OCI-LY1 (cell line): ENCODE data around the gene DCTN2.
A peak's percentile ranks its signal among the peaks of the same experiment; 100 is the strongest.

ENCODE experiments used
- H2AFZ ChIP-seq: fragments of 200-600 bp; sonication (generic), shearing (Covaris generic); 2 replicates; pipeline ENCODE4 v1.6.0; 2014; ENCODE audit warnings: antibody characterized with exemption, mild to moderate bottlenecking, low read length
- H3F3A ChIP-seq: fragments of 200-600 bp; sonication (generic), shearing (Covaris generic); 2 replicates; pipeline ENCODE4 v1.6.0; 2014; ENCODE audit warnings: mild to moderate bottlenecking, antibody characterized with exemption, low read length, moderate library complexity; ENCODE audit not compliant: insufficient read depth
- H3K27ac ChIP-seq: fragments of 200-600 bp; sonication (generic); 2 replicates; pipeline ENCODE4 v1.5.1; 2014; ENCODE audit warnings: low read length, mixed run types, mild to moderate bottlenecking, low read depth; ENCODE audit not compliant: poor library complexity, severe bottlenecking
- H3K27me3 ChIP-seq: fragments of 200-600 bp; sonication (generic); 2 replicates; pipeline ENCODE4 v1.6.0; 2014; ENCODE audit warnings: antibody characterized with exemption, mild to moderate bottlenecking, low read length, moderate library complexity; ENCODE audit not compliant: insufficient read depth
- H3K36me3 ChIP-seq: fragments of 200-600 bp; sonication (generic); 2 replicates; pipeline ENCODE4 v1.6.1; 2014; ENCODE audit warnings: mild to moderate bottlenecking, antibody characterized with exemption, low read length, moderate library complexity, mixed read lengths; ENCODE audit not compliant: insufficient read depth
- H3K4me1 ChIP-seq: fragments of 200-600 bp; sonication (generic); 2 replicates; pipeline ENCODE4 v1.5.1; 2014; ENCODE audit warnings: mild to moderate bottlenecking, low read length, moderate library complexity; ENCODE audit not compliant: insufficient read depth, severe bottlenecking
- H3K4me2 ChIP-seq: fragments of 200-600 bp; sonication (generic), shearing (Covaris generic); 2 replicates; pipeline ENCODE4 v1.6.1; 2014; ENCODE audit warnings: low read length
- H3K4me3 ChIP-seq: fragments of 200-600 bp; sonication (generic); 2 replicates; pipeline ENCODE4 v1.5.1; 2014; ENCODE audit warnings: low read length, low read depth, mild to moderate bottlenecking, mixed read lengths; ENCODE audit not compliant: poor library complexity, severe bottlenecking
- H3K79me2 ChIP-seq: fragments of 200-600 bp; shearing (Covaris generic); 2 replicates; pipeline ENCODE4 v1.6.1; 2016; ENCODE audit warnings: mixed run types, low read length, mixed read lengths; ENCODE audit not compliant: insufficient read depth
- H3K9ac ChIP-seq: fragments of 200-600 bp; sonication (generic), shearing (Covaris generic); 2 replicates; pipeline ENCODE4 v1.6.1; 2014; ENCODE audit warnings: mild to moderate bottlenecking, low read length, mixed read lengths
- H3K9me2 ChIP-seq: fragments of 200-600 bp; sonication (generic), shearing (Covaris generic); 2 replicates; pipeline ENCODE4 v1.6.1; 2014; ENCODE audit warnings: low read depth, mild to moderate bottlenecking, low read length, mixed read lengths
- H3K9me3 ChIP-seq: fragments of 200-600 bp; shearing (Covaris generic); 2 replicates; pipeline ENCODE4 v1.6.1; 2014; ENCODE audit warnings: low read length, mixed read lengths
- H4K20me1 ChIP-seq: fragments of 200-600 bp; sonication (generic), shearing (Covaris generic); 2 replicates; pipeline ENCODE4 v1.6.0; 2016; ENCODE audit warnings: mild to moderate bottlenecking, low read length; ENCODE audit not compliant: insufficient read depth
- EZH2 ChIP-seq: fragments of 200-600 bp; sonication (generic), shearing (Covaris generic); IDR thresholded peaks from 2 replicates; pipeline ENCODE4 v1.8.0; 2017; ENCODE audit warnings: borderline replicate concordance, mixed run types, mild to moderate bottlenecking, antibody characterized with exemption, low read length, moderate library complexity, mixed read lengths
- TF ChIP-seq, protein P1 (sequence below): fragments of 200-600 bp; sonication (generic), shearing (Covaris generic); IDR thresholded peaks from 2 replicates; pipeline ENCODE4 v1.5.1; 2017; ENCODE audit warnings: mild to moderate bottlenecking, antibody characterized with exemption, low read length, moderate library complexity, mixed read lengths

The DCTN2 gene

DNA sequence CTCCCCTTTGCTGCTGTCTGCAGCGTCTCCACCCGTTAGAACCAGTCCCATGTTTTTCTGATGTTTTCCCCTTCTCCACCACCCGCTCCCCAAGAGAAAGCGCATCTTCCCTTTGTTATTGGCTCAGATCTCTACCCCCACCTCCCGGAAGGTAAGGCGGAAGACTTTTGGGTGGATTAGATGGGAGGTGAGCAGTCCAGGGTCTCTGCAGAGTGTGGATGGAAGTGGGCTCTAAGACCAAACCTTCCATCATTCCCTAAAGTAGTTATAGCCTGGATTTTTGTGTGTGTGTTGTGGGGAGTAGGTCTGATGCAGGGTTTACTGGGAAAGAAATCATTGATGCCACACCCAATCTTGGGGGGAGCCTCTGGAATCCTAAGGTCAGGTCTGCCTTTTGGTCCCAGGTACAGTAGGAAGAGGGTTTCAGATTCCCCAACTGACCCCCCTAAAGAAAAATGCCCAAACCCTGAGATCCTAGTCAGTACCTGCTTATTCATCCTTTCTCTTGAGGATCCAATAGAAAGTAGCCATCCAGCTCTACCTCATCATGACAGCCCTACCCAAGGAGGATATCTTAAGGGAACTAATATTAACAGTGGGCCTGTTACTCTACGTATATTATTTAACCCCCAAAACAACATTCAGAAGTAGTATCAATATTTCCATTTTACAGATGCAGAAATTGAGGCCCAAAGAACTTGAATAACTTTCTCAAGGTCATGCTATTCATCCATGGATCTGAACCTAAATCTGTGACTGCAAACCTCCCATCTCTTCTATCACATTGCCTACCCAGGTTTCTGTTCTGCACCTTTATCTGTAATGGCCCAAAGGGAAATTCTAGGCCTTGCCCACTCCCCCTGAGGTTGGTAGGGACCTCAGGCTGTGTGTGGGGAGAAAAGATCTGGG, 3.9 kb upstream of the DCTN2 start:
- no peak overlapping the region for H3K4me3 ChIP-seq
- H3K27ac ChIP-seq, result no peak overlapping the region
- 0 out of 2 replicates have a peak, but pooled peaks cover 4% of the 10 kb centered on the region for H3K79me2 ChIP-seq
- H3K36me3 ChIP-seq, result 0 out of 2 replicates have a peak, but pooled peaks cover under 1% of the 10 kb centered on the region
- no peaks in the 10 kb centered on the region for H3F3A ChIP-seq
- no peaks in the 10 kb centered on the region for H3K9me3 ChIP-seq
- no peak overlapping the region for H3K4me2 ChIP-seq
- TF ChIP-seq, protein P1, sequence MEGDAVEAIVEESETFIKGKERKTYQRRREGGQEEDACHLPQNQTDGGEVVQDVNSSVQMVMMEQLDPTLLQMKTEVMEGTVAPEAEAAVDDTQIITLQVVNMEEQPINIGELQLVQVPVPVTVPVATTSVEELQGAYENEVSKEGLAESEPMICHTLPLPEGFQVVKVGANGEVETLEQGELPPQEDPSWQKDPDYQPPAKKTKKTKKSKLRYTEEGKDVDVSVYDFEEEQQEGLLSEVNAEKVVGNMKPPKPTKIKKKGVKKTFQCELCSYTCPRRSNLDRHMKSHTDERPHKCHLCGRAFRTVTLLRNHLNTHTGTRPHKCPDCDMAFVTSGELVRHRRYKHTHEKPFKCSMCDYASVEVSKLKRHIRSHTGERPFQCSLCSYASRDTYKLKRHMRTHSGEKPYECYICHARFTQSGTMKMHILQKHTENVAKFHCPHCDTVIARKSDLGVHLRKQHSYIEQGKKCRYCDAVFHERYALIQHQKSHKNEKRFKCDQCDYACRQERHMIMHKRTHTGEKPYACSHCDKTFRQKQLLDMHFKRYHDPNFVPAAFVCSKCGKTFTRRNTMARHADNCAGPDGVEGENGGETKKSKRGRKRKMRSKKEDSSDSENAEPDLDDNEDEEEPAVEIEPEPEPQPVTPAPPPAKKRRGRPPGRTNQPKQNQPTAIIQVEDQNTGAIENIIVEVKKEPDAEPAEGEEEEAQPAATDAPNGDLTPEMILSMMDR, result no peak
- no peak for TF ChIP-seq EZH2
- no peak overlapping the region for H3K9ac ChIP-seq
- H2AFZ ChIP-seq, result no peak overlapping the region
- H3K9me2 ChIP-seq, result no peaks in the 10 kb centered on the region
- no peaks in the 10 kb centered on the region for H4K20me1 ChIP-seq
- H3K27me3 ChIP-seq, result no peaks in the 10 kb centered on the region
- peaks cover 31% of the 10 kb centered on the region for H3K4me1 ChIP-seq

DNA sequence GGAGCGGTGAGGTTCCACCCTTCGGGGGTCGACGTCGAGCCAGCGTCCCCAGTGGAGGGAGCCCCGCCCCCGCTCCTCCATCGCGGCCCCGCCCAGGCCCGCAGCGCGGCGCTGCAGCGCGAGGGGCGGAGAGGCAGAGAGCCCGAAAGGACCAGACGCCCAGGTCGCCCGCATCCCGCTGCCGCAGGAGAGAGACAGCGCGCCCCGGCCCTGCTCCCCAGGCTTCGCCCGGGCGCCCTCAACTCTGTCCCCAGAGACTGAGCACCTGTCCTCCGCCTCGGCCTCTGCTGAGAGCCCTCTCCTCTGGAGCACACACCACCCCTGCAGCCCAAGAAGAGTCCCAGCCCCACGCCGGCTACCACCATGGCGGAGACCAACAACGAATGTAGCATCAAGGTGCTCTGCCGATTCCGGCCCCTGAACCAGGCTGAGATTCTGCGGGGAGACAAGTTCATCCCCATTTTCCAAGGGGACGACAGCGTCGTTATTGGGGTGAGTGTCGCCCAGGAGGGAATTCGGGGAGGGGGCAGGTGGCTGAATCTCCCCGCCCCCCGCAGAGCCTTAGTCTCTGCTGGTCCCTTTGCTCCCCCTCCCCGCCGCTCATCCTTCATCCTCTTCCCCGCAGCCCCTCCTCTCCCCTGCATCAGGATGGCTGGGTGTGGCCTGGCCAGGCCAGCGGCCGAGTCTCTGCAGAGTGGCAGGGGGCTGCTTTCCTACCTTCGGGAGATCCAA, 3.1 kb upstream of the DCTN2 start, which contains the start of gene KIF5A:
Gene KIF5A (plus strand): TSS at position 136 of the 732 bp plus-strand sequence. CDS start 228 bp downstream, at position 364.
- H4K20me1 ChIP-seq, result no peaks in the 10 kb centered on the region
- H3K9ac ChIP-seq, result peak within 1 kb of the TSS; percentile 33; the same call in 1 of the 2 replicates
- H3K36me3 ChIP-seq, result peaks cover 8% of the 10 kb centered on the region; the same call in 1 of the 2 replicates
- no peak within 1 kb of the TSS for H3K27ac ChIP-seq
- no peaks in the 10 kb centered on the region for H3K9me3 ChIP-seq
- peak within 1 kb of the TSS; percentile 67 for H3K4me2 ChIP-seq
- no peaks in the 10 kb centered on the region for H3F3A ChIP-seq
- H3K79me2 ChIP-seq, result 0 out of 2 replicates have a peak, but pooled peaks cover 9% of the 10 kb centered on the region
- TF ChIP-seq, protein P1, result 0 out of 2 replicates have a peak, but pooled peaks have one; percentile 11
- no peak for TF ChIP-seq EZH2
- no peaks in the 10 kb centered on the region for H3K27me3 ChIP-seq
- no peaks in the 10 kb centered on the region for H3K9me2 ChIP-seq
- H3K4me3 ChIP-seq, result peak within 1 kb of the TSS; percentile 57
- H3K4me1 ChIP-seq, result peaks cover 39% of the 10 kb centered on the region
- H2AFZ ChIP-seq, result no peak within 1 kb of the TSS

DNA sequence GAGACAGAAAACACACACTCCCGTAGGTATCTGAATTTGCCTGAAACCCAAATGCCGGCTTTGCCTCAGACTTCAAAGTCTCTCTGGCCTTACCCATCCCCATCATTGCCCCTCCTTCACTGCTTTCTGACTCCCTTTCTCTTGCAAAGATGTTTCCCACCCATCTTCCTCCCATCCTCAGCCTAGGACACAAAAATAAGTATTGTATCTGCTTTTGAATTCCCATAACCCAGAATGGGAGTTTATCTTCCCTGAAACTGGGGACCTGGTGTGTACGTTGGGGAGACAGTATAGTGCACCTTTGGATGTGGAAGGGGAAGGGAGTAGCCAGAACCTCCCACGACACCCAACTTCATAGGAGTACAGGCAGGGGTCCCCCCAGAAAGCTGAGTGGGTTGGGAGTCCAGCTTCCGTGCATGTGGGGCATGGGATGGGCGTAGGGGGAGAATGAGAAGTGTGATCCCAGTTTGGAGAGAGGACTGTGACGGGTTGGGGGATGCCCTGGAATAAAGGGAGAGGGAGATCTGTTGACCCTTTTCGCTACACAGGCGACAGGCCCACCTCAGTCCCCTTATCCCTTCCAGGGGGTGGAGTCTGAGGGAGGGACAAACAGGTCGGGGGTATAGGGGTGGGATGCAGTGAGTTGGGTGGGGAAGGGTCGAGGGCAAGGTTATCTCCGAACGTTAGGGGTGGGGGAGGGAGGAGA, 2.4 kb upstream of the DCTN2 start:
- Histone ChIP-seq H3K4me1 (peaks cover 44% of the 10 kb centered on the region), H3K4me3 (peak overlapping the region; percentile 57), H3K9me3 (no peaks in the 10 kb centered on the region), H2AFZ (no peak overlapping the region), H3K79me2 (0 out of 2 replicates have a peak, but pooled peaks cover 10% of the 10 kb centered on the region), H3K27me3 (no peaks in the 10 kb centered on the region), H4K20me1 (no peaks in the 10 kb centered on the region), H3K36me3 (peaks cover 13% of the 10 kb centered on the region; the same call in 1 of the 2 replicates), H3K27ac (no peak overlapping the region), H3K9ac (peak overlapping the region; percentile 27; the same call in 1 of the 2 replicates), H3K9me2 (no peaks in the 10 kb centered on the region), H3F3A (no peaks in the 10 kb centered on the region), H3K4me2 (peak overlapping the region; percentile 67)
- no peak for TF ChIP-seq EZH2
